ENCODE results near the gene FBXO21.

GRCh38 chr12:117102800-117103181 lies 87.5 kb downstream of the FBXO21 start:
- TF ChIP-seq CTCF (IDR thresholded peaks at IDR 0.05; ENCODE audit: low read depth, low read length, poor library complexity, severe bottlenecking) = no peak
- no peak for TF ChIP-seq EZH2phosphoT487 (IDR thresholded peaks at IDR 0.05; ENCODE audit: borderline replicate concordance, low read length)

All from DOHH2 (cell line).